Colonic mucosa (tissue), 4 donors: ENCODE data around the gene BFAR. TPM values are rescaled to one million over a fixed set of nuclear protein-coding genes. Genes with fewer than 3 reads are reported as not detected.
"Not testable (repeated sequence)": the region's sequence is repeated elsewhere in the genome, so short reads cannot be mapped to it uniquely, and the experiment has no call there.

ENCODE experiments used
- DNase-seq: peaks from one replicate; pipeline ENCODE4 v3.0.0-alpha.2; 2020
- H3K27ac ChIP-seq: fragments of 200-600 bp; one replicate; pipeline ENCODE4 v1.8.0; 2021
- H3K27me3 ChIP-seq: fragments of 200-600 bp; one replicate; pipeline ENCODE4 v1.8.0; 2021
- H3K36me3 ChIP-seq: fragments of 200-600 bp; one replicate; pipeline ENCODE4 v1.8.0; 2021
- H3K4me1 ChIP-seq: fragments of 200-600 bp; one replicate; pipeline ENCODE4 v1.8.0; 2021; ENCODE audit warnings: mild to moderate bottlenecking
- H3K4me3 ChIP-seq: fragments of 200-600 bp; one replicate; pipeline ENCODE4 v1.8.0; 2021
- H3K9ac ChIP-seq, 2 donors: one replicate each; pipeline ENCODE4 v1.7.0; 2013; ENCODE audit warnings: control low read depth in 2 of 2, low read depth in 2 of 2, low read length in 2 of 2
- H3K9me3 ChIP-seq: fragments of 200-600 bp; one replicate; pipeline ENCODE4 v1.8.0; 2021
- CTCF ChIP-seq: fragments of 200-600 bp; IDR thresholded peaks from one replicate; pipeline ENCODE4 v1.8.0; 2022; ENCODE audit warnings: antibody characterized with exemption, mild to moderate bottlenecking
- intact Hi-C: fragments of 100-400 bp; cut with DNase I; formaldehyde crosslinking; loops from one replicate; pipeline ENCODE4 v1.14.1; 2022
- total RNA-seq, 2 donors: library from RNA; stranded (reverse); fragmentation: NEBNext Ultra II Directional in 1 of 2; extraction: Animal tissue kit (Norgen Biotek cat#: 25700) in 1 of 2; gene quantifications; one replicate each; pipeline ENCODE4 v1.2.1, GENCODE V29; 2021
- donor health status: healthy.
- donor health status: DM: no; HTN: no; CAD: no.
- donor health status: DM: no; HTN: no; CAD: no.

Gene BFAR
- total RNA-seq, 2 donors from 2014 or later, result 37.3 to 72.2 TPM

GRCh38 chr16:14676633-14677032, 43.9 kb downstream of the BFAR start:
- no peaks in the 10 kb centered on the region for H3K36me3 ChIP-seq
- H3K9me3 ChIP-seq, result no peaks in the 10 kb centered on the region
- TF ChIP-seq CTCF, result no peak
- H3K4me1 ChIP-seq, result peaks cover 3% of the 10 kb centered on the region
- no peak overlapping the region for H3K27ac ChIP-seq
- no peak overlapping the region for H3K4me3 ChIP-seq
- H3K27me3 ChIP-seq, result no peaks in the 10 kb centered on the region
- no peak for DNase-seq
- H3K9ac ChIP-seq, result no peak overlapping the region
- intact Hi-C loops, result no loop called here

- TF ChIP-seq CTCF, result no peak
- no peaks in the 10 kb centered on the region for H3K9me3 ChIP-seq
- no peak overlapping the region for H3K4me3 ChIP-seq
- no peak overlapping the region for H3K27ac ChIP-seq
- intact Hi-C loops, result no loop called here
- no peak for DNase-seq
- H3K36me3 ChIP-seq, result no peaks in the 10 kb centered on the region
- H3K27me3 ChIP-seq, result no peaks in the 10 kb centered on the region
- H3K9ac ChIP-seq, result no peak overlapping the region
- no peaks in the 10 kb centered on the region for H3K4me1 ChIP-seq
Observed at GRCh38 chr16:14677627-14678026, 44.9 kb downstream of the BFAR start.

GRCh38 chr16:14678748-14679497, 46.2 kb downstream of the BFAR start:
- intact Hi-C loops, result no loop called here

GRCh38 chr16:14680396-14680795, 47.6 kb downstream of the BFAR start:
- H3K27me3 ChIP-seq, H3K36me3 ChIP-seq, H3K9ac ChIP-seq, H3K4me1 ChIP-seq, DNase-seq, intact Hi-C loops, H3K27ac ChIP-seq, H3K9me3 ChIP-seq, H3K4me3 ChIP-seq: not testable (repeated sequence)

More at GRCh38 chr16:14678748-14679497, 46.2 kb downstream of the BFAR start:
- Histone ChIP-seq H3K27me3 (no peaks in the 10 kb centered on the region), H3K27ac (no peak overlapping the region), H3K4me3 (no peak overlapping the region), H3K9ac (no peak overlapping the region), H3K4me1 (no peaks in the 10 kb centered on the region), H3K36me3 (no peaks in the 10 kb centered on the region), H3K9me3 (no peaks in the 10 kb centered on the region)
- no peak for TF ChIP-seq CTCF
- DNase-seq, result no peak

- H3K9ac ChIP-seq, result no peak overlapping the region
- no peaks in the 10 kb centered on the region for H3K27me3 ChIP-seq
- H3K27ac ChIP-seq, result no peak overlapping the region
- DNase-seq, result no peak
- no peak overlapping the region for H3K4me3 ChIP-seq
- H3K36me3 ChIP-seq, result no peaks in the 10 kb centered on the region
- intact Hi-C loops, result no loop called here
- no peaks in the 10 kb centered on the region for H3K4me1 ChIP-seq
- TF ChIP-seq CTCF, result no peak
- no peaks in the 10 kb centered on the region for H3K9me3 ChIP-seq
Observed at GRCh38 chr16:14681115-14681514, 48.4 kb downstream of the BFAR start.

GRCh38 chr16:14682121-14682520, 49.4 kb downstream of the BFAR start:
- no peak for TF ChIP-seq CTCF
- H3K27ac ChIP-seq, result no peak overlapping the region
- H3K4me1 ChIP-seq, result no peaks in the 10 kb centered on the region
- DNase-seq, result no peak
- intact Hi-C loops, result no loop called here
- no peak overlapping the region for H3K4me3 ChIP-seq
- H3K27me3 ChIP-seq, result no peaks in the 10 kb centered on the region
- no peak overlapping the region for H3K9ac ChIP-seq
- no peaks in the 10 kb centered on the region for H3K9me3 ChIP-seq
- H3K36me3 ChIP-seq, result no peaks in the 10 kb centered on the region

GRCh38 chr16:14685870-14686793, 53.4 kb downstream of the BFAR start:
- intact Hi-C loops, H3K27me3 ChIP-seq, H3K36me3 ChIP-seq, H3K4me3 ChIP-seq, H3K4me1 ChIP-seq, H3K9ac ChIP-seq, DNase-seq, H3K27ac ChIP-seq, H3K9me3 ChIP-seq: not testable (repeated sequence)

GRCh38 chr16:14694129-14694528, 61.4 kb downstream of the BFAR start, which contains the start of gene PLA2G10:
Gene PLA2G10 (minus strand): TSS chr16:14694308. CDS start chr16:14694229, 79 bp downstream.
- intact Hi-C loops, H3K4me3 ChIP-seq, DNase-seq: not testable (repeated sequence)

More at GRCh38 chr16:14694129-14694528, 61.4 kb downstream of the BFAR start, which contains the start of gene PLA2G10:
- not testable (repeated sequence) for H3K9ac ChIP-seq, H3K27me3 ChIP-seq, H3K9me3 ChIP-seq, H3K4me1 ChIP-seq, H3K36me3 ChIP-seq, H3K27ac ChIP-seq
